NT2/D1 (cell line): ENCODE data around the gene ENTHD1.

ENCODE experiments used
- SUZ12 ChIP-seq: IDR thresholded peaks from 2 replicates; pipeline ENCODE4 v1.6.1; 2011; ENCODE audit not compliant: insufficient read length, insufficient read depth; ENCODE audit errors: extremely low read depth
- YY1 ChIP-seq: IDR thresholded peaks from 2 replicates; pipeline ENCODE4 v1.6.1; 2011; ENCODE audit not compliant: insufficient read length, insufficient read depth
- ZNF274 ChIP-seq: IDR thresholded peaks from 2 replicates; pipeline ENCODE4 v1.6.1; 2011; ENCODE audit warnings: mild to moderate bottlenecking, low read depth, low read length

GRCh38 chr22:39925273-39925672 lies 31.7 kb upstream of the ENTHD1 start:
- TF ChIP-seq YY1 (no peak), ZNF274 (no peak), SUZ12 (no peak)
